Sciatic nerve (tissue), 2 donors: ENCODE data around the gene CROCC2. TPM values are rescaled to one million over a fixed set of nuclear protein-coding genes. Genes with fewer than 3 reads are reported as not detected.

Source experiments
- ATAC-seq: fragments of 200-7000 bp; cut with Tn5 transposase; one replicate; pipeline ENCODE4 v1.9.1; 2020; ENCODE audit warnings: mild to moderate bottlenecking, moderate library complexity
- DNase-seq: peaks from one replicate; pipeline ENCODE4 v3.0.0-alpha.2; 2020; ENCODE audit warnings: low spot score
- intact Hi-C: fragments of 100-400 bp; cut with DNase I; formaldehyde crosslinking; loops from one replicate; pipeline ENCODE4 v1.14.2; 2022
- total RNA-seq: library from RNA; stranded (reverse); fragmentation: NEBNext Ultra II Directional; extraction: Animal tissue kit (Norgen Biotek cat#: 25700); gene quantifications from one replicate; pipeline ENCODE4 v1.2.1, GENCODE V29; 2021
- donor health status: DM: no; HTN: no; CAD: no.
- donor health status: DM: no; HTN: no; CAD: no.

The CROCC2 gene
- total RNA-seq, 1 donor from 2014 or later = 0.18 TPM

DNA sequence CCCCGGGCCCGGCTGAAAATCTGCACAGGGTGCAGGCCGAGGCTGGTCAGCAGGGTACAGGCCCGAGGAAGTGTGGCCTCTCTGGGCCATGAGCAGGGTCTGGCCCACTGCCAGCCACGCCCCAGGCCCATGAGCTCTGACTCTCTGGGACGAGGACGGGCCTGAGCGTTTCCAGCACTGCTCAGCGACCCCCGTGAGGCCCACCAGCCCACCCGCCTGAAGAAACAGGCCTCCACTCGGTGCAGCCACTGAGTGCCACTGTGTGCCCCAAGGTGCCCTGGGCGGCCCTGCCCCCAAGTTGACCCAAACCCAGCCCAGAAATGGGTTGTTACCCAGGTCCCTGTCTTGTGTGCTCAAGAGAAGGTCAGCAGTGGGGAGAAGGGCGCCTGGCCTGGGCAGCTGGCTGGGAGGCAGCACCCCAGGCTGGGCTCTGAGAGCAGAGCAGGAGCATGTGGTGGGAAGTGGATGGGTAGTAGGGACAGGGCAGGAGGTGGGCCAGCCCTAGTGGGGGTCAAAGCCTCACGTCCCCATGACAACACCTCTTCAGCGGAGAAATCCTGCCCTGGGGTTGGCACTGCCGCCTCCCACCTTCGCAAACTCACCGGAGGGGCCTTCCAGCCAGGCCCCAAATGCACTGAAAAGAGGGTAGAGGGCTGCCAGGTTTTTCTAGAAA, 90.2 kb downstream of the CROCC2 start:
- intact Hi-C loops = loop anchor here (10.0 kb wide), 1 partner anchor 81 kb away; no protein-coding TSS in a partner anchor
- no peak for ATAC-seq
- peak; percentile 63 for DNase-seq

DNA sequence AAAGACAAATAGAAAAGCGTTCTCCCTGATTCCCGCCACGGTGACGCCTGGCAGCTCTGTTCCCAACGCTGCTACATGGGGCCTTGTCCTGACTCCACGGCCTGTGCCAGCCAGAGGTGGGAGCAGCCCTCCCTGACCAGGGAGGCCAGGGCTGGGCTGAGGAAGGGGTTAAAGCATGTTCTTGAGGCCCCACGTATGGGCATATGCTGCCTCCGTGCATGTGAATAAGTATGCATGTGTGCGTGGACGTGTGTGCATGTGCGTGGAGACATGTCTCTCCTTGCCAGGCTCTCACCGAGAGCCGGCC, 90.7 kb downstream of the CROCC2 start:
- ATAC-seq = no peak
- DNase-seq = no peak
- intact Hi-C loops = loop anchor here (10.0 kb wide), 1 partner anchor 82 kb away; no protein-coding TSS in a partner anchor

DNA sequence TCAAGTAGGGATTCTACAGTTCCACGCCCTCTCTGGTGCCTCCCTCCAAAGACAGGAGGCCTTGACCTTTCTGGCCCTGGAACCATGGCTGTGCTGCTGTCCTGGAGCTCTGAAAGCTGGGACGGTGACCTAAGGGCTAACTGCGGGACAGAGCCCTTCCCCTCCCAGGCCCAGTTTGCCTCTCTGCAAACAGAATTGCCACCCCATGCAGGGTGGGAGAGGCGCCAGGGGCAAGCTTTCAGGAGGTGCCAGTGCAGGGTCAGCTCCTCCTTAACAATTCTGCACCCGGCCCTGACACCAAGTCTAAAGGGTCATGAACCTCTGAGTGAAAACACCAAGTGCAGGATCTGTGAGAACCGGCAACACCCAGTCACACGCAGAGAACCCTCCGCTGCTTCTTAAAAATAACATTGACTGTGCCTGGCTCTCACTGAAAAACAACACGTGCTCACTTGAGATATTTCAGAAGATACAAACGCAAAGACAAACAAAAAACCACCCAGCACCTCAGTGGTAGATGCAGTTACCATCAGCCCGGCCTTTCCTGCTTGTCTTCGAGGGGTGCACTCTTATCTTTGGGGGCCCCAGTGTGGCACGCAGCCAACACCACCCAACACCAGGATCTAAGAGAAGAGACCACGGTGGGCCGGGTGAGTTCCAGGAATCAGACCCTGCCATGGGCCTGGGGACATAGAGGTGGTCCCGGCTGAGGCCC, 91.2 kb downstream of the CROCC2 start:
- ATAC-seq (peak; percentile 73), DNase-seq (peak; percentile 69)
- intact Hi-C loops = loop anchor here (10.0 kb wide), 1 partner anchor 82 kb away; no protein-coding TSS in a partner anchor

DNA sequence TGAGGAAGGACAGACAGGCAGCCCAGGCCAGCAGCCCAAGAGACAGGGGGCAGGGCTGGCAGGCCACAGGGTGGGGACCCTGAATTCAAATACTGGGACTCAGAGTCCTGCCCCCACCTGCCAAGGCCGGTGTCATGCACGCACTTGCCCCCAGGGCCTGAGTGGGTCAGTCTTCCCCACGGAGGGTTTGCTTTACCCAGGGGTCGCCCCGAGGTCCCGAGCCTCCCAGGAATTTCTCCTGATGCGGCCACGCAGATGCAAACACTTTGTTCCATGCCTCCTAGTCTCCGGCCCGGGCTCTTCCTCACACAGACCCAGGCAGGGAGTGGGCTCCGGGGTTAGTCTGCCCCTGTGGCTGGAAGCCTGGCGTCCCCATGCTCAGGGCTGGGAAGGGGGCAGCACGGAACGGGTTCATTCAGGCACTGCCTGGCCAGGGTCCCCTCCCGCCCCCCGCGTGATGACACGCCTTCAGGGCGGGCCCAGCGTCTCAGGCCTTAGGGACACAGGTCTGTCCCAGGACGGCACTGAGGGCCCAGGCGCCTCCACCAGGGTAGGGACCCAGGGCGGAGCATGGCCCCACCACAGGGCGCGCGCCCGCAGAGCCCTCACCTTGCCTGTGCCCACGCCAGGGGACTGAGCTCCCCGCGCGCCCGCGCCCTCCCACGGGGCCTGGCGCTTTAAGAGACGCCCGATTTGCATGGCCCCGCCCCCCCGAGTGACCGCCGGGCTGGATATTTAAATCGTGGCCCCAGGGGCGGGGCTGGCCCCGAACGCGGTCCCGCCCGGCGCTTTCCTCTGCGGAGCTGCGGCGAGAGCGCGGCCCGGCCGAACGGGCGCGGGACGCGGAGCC, 91.9 kb downstream of the CROCC2 start, which contains the start of gene SNED1:
TSS of gene SNED1 (plus strand) at position 763 of the 850 bp plus-strand sequence. CDS start 220 bp downstream, outside the sequence.
- ATAC-seq (peak; percentile 81), DNase-seq (peak; percentile 93)
- intact Hi-C loops = loop anchor here (10.0 kb wide), 1 partner anchor 83 kb away; no protein-coding TSS in a partner anchor

- no peak for DNase-seq
- no peak for ATAC-seq
- intact Hi-C loops = loop anchor here (10.0 kb wide), 1 partner anchor 84 kb away; no protein-coding TSS in a partner anchor
These were observed 92.5 kb downstream of the CROCC2 start for GRCh38 chr2:240998706-240998994.

DNA sequence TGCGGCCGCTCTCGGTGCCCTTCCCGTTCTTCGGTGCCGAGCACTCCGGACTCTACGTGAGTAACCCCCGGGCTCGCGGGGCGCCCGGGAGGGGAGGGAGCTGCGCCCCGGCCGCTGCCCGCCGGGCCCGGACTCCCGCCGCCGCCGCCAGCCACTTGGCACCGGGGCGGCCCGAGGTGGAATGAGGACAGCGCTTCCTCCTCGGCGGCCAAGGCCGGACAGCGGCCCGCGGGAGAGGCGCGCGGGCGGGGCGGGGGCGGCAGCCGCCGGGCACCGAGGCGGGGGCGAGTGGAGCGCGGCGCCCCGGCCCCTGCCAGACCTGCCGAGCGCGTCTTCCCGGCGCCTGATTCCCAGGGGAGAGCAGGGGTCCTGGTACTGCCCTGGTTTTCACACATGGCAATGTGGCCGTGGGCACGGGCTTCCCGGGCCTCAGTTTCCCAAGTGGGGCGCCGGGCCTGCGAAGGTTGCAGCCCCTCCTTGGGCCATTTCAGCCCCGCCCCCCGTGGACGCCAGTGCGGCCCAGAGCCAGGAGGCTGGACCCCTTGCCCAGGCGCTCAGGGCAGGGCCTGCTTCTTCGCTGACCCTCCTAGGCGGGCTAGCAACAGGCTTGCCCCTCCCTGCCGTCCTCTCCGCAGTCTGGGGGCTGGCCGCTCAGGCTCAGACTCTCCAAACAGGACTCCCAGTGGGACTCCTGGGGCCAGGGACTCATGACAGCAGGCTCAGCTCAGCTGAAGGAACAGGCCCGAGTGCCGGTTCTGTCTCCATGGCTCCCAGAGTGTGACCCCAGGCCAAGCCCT, 93.1 kb downstream of the CROCC2 start:
- ATAC-seq (no peak), DNase-seq (peak; percentile 61)
- intact Hi-C loops = loop anchor here (10.0 kb wide), 1 partner anchor 84 kb away; no protein-coding TSS in a partner anchor

DNA sequence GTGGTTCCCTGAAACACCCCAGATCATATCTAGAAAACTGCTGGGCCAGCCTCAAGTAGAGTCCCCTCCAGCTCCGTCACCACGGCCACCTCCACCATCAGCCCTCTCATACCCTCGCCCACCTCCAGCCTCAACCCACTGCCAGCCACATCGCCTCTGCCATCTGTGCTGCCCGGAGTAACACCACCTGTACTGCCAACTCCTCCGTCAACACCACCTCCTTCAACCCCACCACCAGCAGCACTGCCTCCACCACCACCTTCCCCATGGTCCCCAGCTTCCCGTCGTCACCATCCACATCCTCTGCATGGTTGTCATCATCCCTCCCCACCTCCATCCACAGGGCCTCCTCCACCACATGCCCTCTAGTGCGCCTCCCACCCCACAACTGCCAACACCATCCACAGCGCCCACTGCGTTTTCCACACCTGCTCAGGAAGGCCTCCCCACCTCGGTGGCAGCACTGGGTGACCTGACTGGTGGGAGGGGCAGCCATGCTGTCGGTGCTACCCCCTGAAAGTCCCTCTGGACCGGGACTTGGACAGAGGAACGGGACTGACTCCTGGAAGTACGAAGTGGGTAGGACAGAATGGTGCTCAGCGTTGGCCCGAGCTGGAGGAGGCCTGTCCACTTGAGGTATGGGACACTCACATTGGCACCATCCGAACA, 93.9 kb downstream of the CROCC2 start:
- intact Hi-C loops = loop anchor here (10.0 kb wide), 1 partner anchor 85 kb away; no protein-coding TSS in a partner anchor
- DNase-seq = no peak
- ATAC-seq = no peak

GRCh38 chr2:241000831-241001321, 94.7 kb downstream of the CROCC2 start:
- no peak for ATAC-seq
- intact Hi-C loops = no loop called here
- DNase-seq = no peak

- ATAC-seq (no peak), DNase-seq (no peak)
- intact Hi-C loops = no loop called here
These were observed 95.5 kb downstream of the CROCC2 start for GRCh38 chr2:241001413-241002274.

DNA sequence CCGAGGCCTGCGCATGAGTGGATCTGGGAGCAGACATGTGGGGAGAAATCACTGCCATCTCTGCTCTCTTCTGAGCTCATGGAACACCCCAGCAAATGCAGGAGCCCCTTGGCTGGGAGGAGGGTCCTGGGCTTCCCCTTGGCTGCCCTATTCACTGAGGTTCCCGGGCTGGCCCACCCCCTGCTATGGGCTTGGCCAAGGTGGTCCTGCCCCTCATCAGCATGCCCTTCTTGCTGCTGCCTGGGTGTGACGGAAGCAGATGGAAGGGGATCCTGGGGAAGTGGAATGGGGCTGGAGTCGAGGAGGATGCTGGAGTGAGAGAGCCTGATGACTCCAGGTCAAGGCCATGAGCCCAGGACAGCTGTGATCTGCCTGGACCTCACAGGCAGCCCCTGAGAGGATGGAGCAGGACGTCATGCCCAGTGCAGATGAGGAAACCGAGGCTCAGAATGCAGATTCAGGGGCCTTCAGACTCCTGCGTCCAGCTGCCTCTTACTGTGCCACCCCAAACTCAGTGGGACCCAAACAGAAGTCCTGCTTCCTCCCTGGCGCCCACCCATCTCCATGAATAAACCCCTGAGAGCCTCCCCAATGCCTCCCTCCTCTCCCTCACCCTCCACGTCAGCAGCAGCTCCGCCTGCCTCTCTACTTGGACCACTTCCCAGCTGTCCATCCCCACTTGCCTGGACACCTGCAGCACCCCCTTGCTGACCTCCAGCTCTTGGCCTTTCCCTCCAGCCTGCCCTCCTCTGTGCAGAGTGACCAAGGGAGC, 96.3 kb downstream of the CROCC2 start:
- ATAC-seq (no peak), DNase-seq (peak; percentile 33)
- intact Hi-C loops = no loop called here

DNA sequence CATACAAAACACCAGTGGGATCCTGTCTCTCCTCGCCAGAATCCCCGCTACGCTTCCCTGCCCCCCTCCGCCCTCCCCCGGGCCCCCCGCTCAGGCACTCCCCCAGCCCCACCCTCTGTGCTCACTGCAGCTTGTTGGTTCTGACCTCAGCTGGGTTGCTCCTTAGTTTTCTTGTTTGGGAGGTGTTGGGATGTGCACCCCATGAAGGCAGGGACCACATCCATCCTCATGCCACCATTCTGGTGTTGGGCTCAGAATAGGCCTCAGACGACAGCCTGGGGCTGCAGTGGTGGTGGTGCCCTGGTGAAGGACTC, 96.9 kb downstream of the CROCC2 start:
- intact Hi-C loops = no loop called here
- no peak for DNase-seq

GRCh38 chr2:241003369-241003768, 97.2 kb downstream of the CROCC2 start:
- no peak for ATAC-seq
- intact Hi-C loops = no loop called here
- DNase-seq = no peak

More for the DNA sequence above, 96.9 kb downstream of the CROCC2 start:
- no peak for ATAC-seq

DNA sequence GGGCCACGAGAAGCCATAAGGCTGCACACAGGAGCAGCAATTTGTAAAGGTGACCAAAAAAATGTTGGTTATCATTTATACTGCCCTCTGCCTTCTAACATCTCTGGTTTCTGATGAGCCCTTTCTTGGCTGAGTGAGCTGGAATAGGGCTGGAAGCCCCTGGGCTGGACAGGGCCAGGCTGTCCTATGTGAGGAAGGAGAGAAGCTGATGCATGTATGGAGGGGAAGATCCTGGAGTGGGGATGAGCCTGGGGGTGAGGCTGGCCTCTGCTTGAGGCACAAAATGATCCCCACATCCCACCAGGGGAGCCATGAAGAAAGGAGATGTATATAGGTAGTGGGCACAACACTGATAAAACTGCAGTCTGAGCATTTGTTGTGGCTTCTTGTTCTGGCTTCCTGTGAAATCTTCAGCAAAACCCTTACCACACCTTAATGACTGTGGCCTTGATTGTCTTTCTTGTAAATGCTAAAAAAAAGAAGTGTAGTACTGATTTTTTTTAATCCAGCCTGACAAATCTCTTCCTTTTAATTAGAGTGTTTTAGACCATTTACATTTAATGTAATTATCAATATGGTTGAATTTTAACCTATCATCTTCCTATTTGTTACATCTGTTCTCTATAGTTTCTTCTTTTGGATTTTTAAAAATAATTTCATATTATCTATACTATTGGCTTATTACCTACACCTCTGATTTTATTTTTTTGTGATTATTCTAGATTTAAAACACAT, 97.9 kb downstream of the CROCC2 start:
- intact Hi-C loops = no loop called here
- ATAC-seq (no peak), DNase-seq (no peak)

DNA sequence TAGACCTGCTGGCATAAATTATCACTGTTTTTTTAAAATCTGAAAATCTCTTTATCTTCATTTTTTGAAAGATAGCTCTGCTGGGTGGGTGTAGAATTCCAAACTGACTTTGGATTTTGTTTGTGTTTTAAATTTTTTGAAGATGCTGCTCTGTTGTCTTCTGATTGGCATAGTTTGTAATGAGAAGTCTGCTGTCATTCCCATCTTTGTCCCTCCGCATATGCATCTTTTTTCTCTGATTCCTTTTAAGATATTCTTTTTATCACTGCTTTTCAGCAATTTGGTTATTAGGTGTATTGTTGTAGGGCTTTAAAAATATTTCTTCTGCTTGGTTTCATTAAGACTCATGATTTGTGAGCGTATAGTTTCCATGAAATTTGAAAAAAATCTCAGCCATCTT, 99.4 kb downstream of the CROCC2 start:
- intact Hi-C loops = no loop called here
- DNase-seq = no peak
- ATAC-seq = no peak

DNA sequence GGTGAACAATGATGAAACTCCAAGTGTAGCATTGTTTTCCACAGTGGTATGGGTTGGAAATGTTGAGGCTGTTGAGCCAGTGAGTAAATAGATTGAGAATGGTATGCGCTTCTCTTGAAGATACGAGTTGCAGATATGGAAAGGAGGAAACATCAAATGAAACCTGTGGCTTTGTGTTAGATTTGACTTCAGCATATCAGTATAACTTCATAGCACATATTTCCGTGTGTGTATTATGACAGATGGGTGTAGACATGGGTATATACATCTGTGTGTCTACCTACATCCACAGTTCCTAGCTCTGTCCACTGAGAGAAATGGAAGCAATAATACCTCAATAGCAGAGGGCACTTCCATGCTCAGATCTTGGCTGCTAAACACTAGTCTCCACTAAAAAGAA, 100.3 kb downstream of the CROCC2 start:
- ATAC-seq = no peak

DNA sequence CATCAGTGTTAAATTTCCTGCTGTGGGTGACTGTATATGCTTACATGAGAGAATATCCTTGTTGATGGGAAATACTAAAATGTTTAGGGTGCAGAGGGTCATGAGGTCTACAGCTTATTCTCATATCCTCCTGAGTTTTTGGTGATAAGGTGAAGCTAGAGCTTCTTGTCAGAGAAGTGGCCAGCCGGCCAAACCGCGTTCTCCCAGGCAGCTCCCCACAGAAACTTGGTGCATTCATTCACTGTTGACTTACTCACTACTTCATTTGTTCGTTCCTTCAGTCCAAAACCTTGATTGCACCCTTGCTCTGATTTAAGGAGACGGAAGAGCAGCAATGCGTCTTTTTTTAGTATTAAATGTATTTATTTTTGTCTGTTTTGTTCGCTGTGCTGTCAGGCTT, 101.0 kb downstream of the CROCC2 start:
- DNase-seq = peak; percentile 12
- intact Hi-C loops = no loop called here
- ATAC-seq = no peak

More for the DNA sequence above, 100.3 kb downstream of the CROCC2 start:
- no peak for DNase-seq
- intact Hi-C loops = no loop called here
